GM23338 (cell line): ENCODE measurements around the gene CYB5B. TPM values are rescaled to one million over a fixed set of nuclear protein-coding genes. Genes with fewer than 3 reads are reported as not detected.

ENCODE experiments used
- ATAC-seq: fragments of 200-7000 bp; cut with Tn5 transposase; 3 replicates; pipeline ENCODE4 v1.9.1; 2020
- DNase-seq: peaks from one replicate; pipeline ENCODE4 v3.0.0-alpha.2; 2015; ENCODE audit warnings: low spot score
- H2AFZ ChIP-seq: fragments of 200-600 bp; sonication (generic); 2 replicates; pipeline ENCODE4 v1.8.0; 2016; ENCODE audit warnings: antibody characterized with exemption, mild to moderate bottlenecking, moderate library complexity
- H3F3A ChIP-seq: fragments of 200-600 bp; sonication (generic); replicated peaks from 2 replicates; pipeline ENCODE4 v1.8.0; 2017; ENCODE audit warnings: antibody characterized with exemption, mixed run types, low read depth
- H3K27ac ChIP-seq: fragments of 200-600 bp; sonication (generic); 2 replicates; pipeline ENCODE4 v1.6.1; 2016; ENCODE audit warnings: low read depth
- H3K27me3 ChIP-seq: fragments of 200-600 bp; sonication (generic); 2 replicates; pipeline ENCODE4 v1.8.0; 2016; ENCODE audit warnings: mild to moderate bottlenecking, mixed run types, moderate library complexity; ENCODE audit not compliant: insufficient read depth
- H3K36me3 ChIP-seq: fragments of 200-600 bp; sonication (generic); 2 replicates; pipeline ENCODE4 v1.8.0; 2016; ENCODE audit warnings: mild to moderate bottlenecking; ENCODE audit not compliant: insufficient read depth
- H3K4me1 ChIP-seq: fragments of 200-600 bp; sonication (generic); 2 replicates; pipeline ENCODE4 v1.8.0; 2016; ENCODE audit warnings: mild to moderate bottlenecking, moderate library complexity; ENCODE audit not compliant: insufficient read depth
- H3K4me2 ChIP-seq: fragments of 200-600 bp; sonication (generic); 2 replicates; pipeline ENCODE4 v1.7.1; 2017; ENCODE audit warnings: mixed run types
- H3K4me3 ChIP-seq: fragments of 200-600 bp; sonication (generic); 2 replicates; pipeline ENCODE4 v1.6.1; 2016; ENCODE audit warnings: mixed run types
- H3K79me2 ChIP-seq: fragments of 200-600 bp; sonication (generic); replicated peaks from 2 replicates; pipeline ENCODE4 v1.8.0; 2017; ENCODE audit warnings: mild to moderate bottlenecking; ENCODE audit not compliant: insufficient read depth
- H3K9me2 ChIP-seq: fragments of 200-600 bp; sonication (generic); 2 replicates; pipeline ENCODE4 v1.8.0; 2017; ENCODE audit not compliant: insufficient read depth
- H4K20me1 ChIP-seq: fragments of 200-600 bp; sonication (generic); replicated peaks from 2 replicates; pipeline ENCODE4 v1.8.0; 2017; ENCODE audit warnings: mild to moderate bottlenecking; ENCODE audit not compliant: insufficient read depth
- H3K27ac Mint-ChIP-seq: 2 replicates; pipeline ENCODE4 v1.8.0; 2020; ENCODE audit warnings: inconsistent platforms, mild to moderate bottlenecking, moderate library complexity, mixed read lengths
- H3K27me3 Mint-ChIP-seq: 3 replicates; pipeline ENCODE4 v1.8.0; 2022; ENCODE audit warnings: low read depth, mild to moderate bottlenecking, moderate library complexity, mixed read lengths, inconsistent platforms; ENCODE audit not compliant: insufficient read depth, poor library complexity
- H3K36me3 Mint-ChIP-seq: 3 replicates; pipeline ENCODE4 v1.8.0; 2021; ENCODE audit warnings: low read depth, mild to moderate bottlenecking, inconsistent platforms, moderate library complexity, mixed read lengths
- H3K4me1 Mint-ChIP-seq: 3 replicates; pipeline ENCODE4 v1.8.0; 2020; ENCODE audit warnings: mild to moderate bottlenecking, inconsistent platforms, mixed read lengths
- H3K4me3 Mint-ChIP-seq: 3 replicates; pipeline ENCODE4 v1.8.0; 2021; ENCODE audit warnings: moderate library complexity, mild to moderate bottlenecking, inconsistent platforms, mixed read lengths
- H3K9me3 Mint-ChIP-seq: 3 replicates; pipeline ENCODE4 v1.8.0; 2020; ENCODE audit warnings: moderate library complexity, mild to moderate bottlenecking, inconsistent platforms, mixed read lengths
- CREB1 ChIP-seq: fragments of 250-450 bp; sonication (Bioruptor Pico); IDR thresholded peaks from 2 replicates; pipeline ENCODE4 v1.5.0; 2020; ENCODE audit warnings: low read depth, mild to moderate bottlenecking, moderate library complexity
- CTCF ChIP-seq, 2 experiments: fragments of 200-600 bp in 1 of 2; sonication (generic) in 1 of 2; conservative IDR thresholded peaks; 2 replicates each; pipeline versions ENCODE4 v1.5.1 to v1.6.1; 2016 to 2017; ENCODE audit warnings: antibody characterized with exemption in 2 of 2, low read depth in 2 of 2, mild to moderate bottlenecking in 2 of 2, moderate library complexity in 1 of 2
- ETS1 ChIP-seq: IDR thresholded peaks from 2 replicates; pipeline ENCODE4 v1.6.1; 2016; ENCODE audit warnings: antibody characterized with exemption
- EZH2 ChIP-seq: fragments of 200-600 bp; sonication (generic); IDR thresholded peaks from one replicate; pipeline ENCODE4 v1.8.0; 2017; ENCODE audit warnings: antibody characterized with exemption, mild to moderate bottlenecking, low read depth; ENCODE audit not compliant: unreplicated experiment
- EZH2phosphoT487 ChIP-seq: fragments of 200-600 bp; sonication (generic); IDR thresholded peaks from one replicate; pipeline ENCODE4 v1.8.1; 2018; ENCODE audit warnings: antibody characterized with exemption; ENCODE audit not compliant: unreplicated experiment
- JUNB ChIP-seq: IDR thresholded peaks from one replicate; pipeline ENCODE4 v1.6.1; 2016; ENCODE audit warnings: antibody characterized with exemption; ENCODE audit not compliant: unreplicated experiment
- NANOG ChIP-seq: IDR thresholded peaks from 2 replicates; pipeline ENCODE4 v1.6.1; 2016; ENCODE audit warnings: antibody characterized with exemption, borderline replicate concordance
- POLR2AphosphoS5 ChIP-seq: IDR thresholded peaks from 2 replicates; pipeline ENCODE4 v1.6.1; 2016; ENCODE audit warnings: antibody characterized with exemption, low read depth
- REST ChIP-seq: IDR thresholded peaks from one replicate; pipeline ENCODE4 v1.6.1; 2018; ENCODE audit warnings: antibody characterized with exemption; ENCODE audit not compliant: unreplicated experiment
- STAT1 ChIP-seq: IDR thresholded peaks from one replicate; pipeline ENCODE4 v1.6.1; 2016; ENCODE audit warnings: antibody characterized with exemption; ENCODE audit not compliant: unreplicated experiment
- ZNF114 ChIP-seq: fragments of 250-450 bp; sonication (Bioruptor Pico); IDR thresholded peaks from 2 replicates; pipeline ENCODE4 v1.5.0; 2020; ENCODE audit warnings: mild to moderate bottlenecking, moderate library complexity
- ZNF331 ChIP-seq: fragments of 250-450 bp; sonication (Bioruptor Pico); IDR thresholded peaks from 2 replicates; pipeline ENCODE4 v1.5.0; 2020; ENCODE audit warnings: low read depth, mild to moderate bottlenecking, moderate library complexity
- ZNF462 ChIP-seq: fragments of 250-450 bp; sonication (Bioruptor Pico); IDR thresholded peaks from 2 replicates; pipeline ENCODE4 v1.5.0; 2020; ENCODE audit warnings: mild to moderate bottlenecking, moderate library complexity
- polyA plus RNA-seq: library from polyadenylated mRNA; unstranded; fragments of >200 nt; fragmentation: Nextera tagmentation; extraction: Ambion mirVana; gene quantifications from 2 replicates; pipeline ENCODE4 v1.2.1, GENCODE V29; 2016
- total RNA-seq: library from RNA; depleted of rRNA; stranded (reverse); fragments of >200 nt; shearing (Covaris generic); gene quantifications from 2 replicates; pipeline ENCODE4 v1.2.3, GENCODE V29; 2014

The CYB5B gene
- total and polyA plus RNA-seq, 2 experiments from 2014 or later, result 72.0 to 110 TPM

GRCh38 chr16:69465083-69465721 lies 40.8 kb downstream of the CYB5B start:
- Histone ChIP-seq H3K4me3 (no peak overlapping the region), H3K36me3 (no peaks in the 10 kb centered on the region), H3F3A (no peaks in the 10 kb centered on the region), H3K4me2 (no peak overlapping the region), H3K27me3 (no peaks in the 10 kb centered on the region), H3K79me2 (no peaks in the 10 kb centered on the region), H2AFZ (no peak overlapping the region), H3K4me1 (peaks cover 8% of the 10 kb centered on the region; the same call in 1 of the 2 replicates), H3K27ac (0 out of 2 replicates have a peak overlapping the region, but pooled peaks have one; percentile 39), H3K9me2 (no peaks in the 10 kb centered on the region), H4K20me1 (peaks cover 3% of the 10 kb centered on the region; the same call in 1 of the 2 replicates)
- ATAC-seq, result no peak; the same call in 2 of the 3 replicates
- no peak overlapping the region for H3K4me3 Mint-ChIP-seq
- H3K4me1 Mint-ChIP-seq, result no peaks in the 10 kb centered on the region
- TF ChIP-seq POLR2AphosphoS5, result no peak
- TF ChIP-seq ZNF114 (CRISPR knock-in tag), result no peak
- no peak for TF ChIP-seq ETS1
- TF ChIP-seq STAT1, result no peak
- TF ChIP-seq NANOG, result no peak
- no peak for TF ChIP-seq CTCF (conservative IDR thresholded peaks at IDR 0.05; ENCODE audit: low read depth in 2 of 2)
- TF ChIP-seq CREB1, result no peak
- TF ChIP-seq ZNF462, result no peak
- TF ChIP-seq EZH2phosphoT487, result no peak
- TF ChIP-seq JUNB, result no peak
- TF ChIP-seq ZNF331 (CRISPR knock-in tag), result no peak
- TF ChIP-seq REST, result no peak
- TF ChIP-seq EZH2, result no peak
- H3K9me3 Mint-ChIP-seq, result no peaks in the 10 kb centered on the region
- no peaks in the 10 kb centered on the region for H3K27me3 Mint-ChIP-seq
- peaks cover 8% of the 10 kb centered on the region for H3K36me3 Mint-ChIP-seq
- no peak overlapping the region; the same call in 1 of the 2 replicates for H3K27ac Mint-ChIP-seq
- DNase-seq, result no peak
